Left lung (tissue), 10 donors: ENCODE results near the gene MEPE. TPM values are rescaled to one million over a fixed set of nuclear protein-coding genes. Genes with fewer than 3 reads are reported as not detected.
A peak's percentile ranks its signal among the peaks of the same experiment; 100 is the strongest.

Experiments
- ATAC-seq: fragments of 200-7000 bp; cut with Tn5 transposase; one replicate; pipeline ENCODE4 v1.9.1; 2020; ENCODE audit warnings: moderate library complexity
- DNase-seq, 4 donors: peaks; one replicate each; pipeline ENCODE4 v3.0.0-alpha.2; 2013 to 2020
- H3K27ac ChIP-seq, 2 donors: fragments of 200-600 bp; sonication (generic) in 1 of 2; one replicate each; pipeline versions ENCODE4 v1.5.0 to v1.8.0; 2020 to 2021
- H3K27me3 ChIP-seq, 2 donors: fragments of 200-600 bp; sonication (generic) in 1 of 2; one replicate each; pipeline versions ENCODE4 v1.5.0 to v1.8.0; 2020 to 2021
- H3K36me3 ChIP-seq, 2 donors: fragments of 200-600 bp; sonication (generic) in 1 of 2; one replicate each; pipeline versions ENCODE4 v1.5.0 to v1.8.0; 2020 to 2021
- H3K4me1 ChIP-seq, 2 donors: fragments of 200-600 bp; one replicate each; pipeline ENCODE4 v1.8.0; 2021
- H3K4me3 ChIP-seq, 2 donors: fragments of 200-600 bp; sonication (generic) in 1 of 2; one replicate each; pipeline versions ENCODE4 v1.5.0 to v1.8.0; 2020 to 2021; ENCODE audit warnings: mild to moderate bottlenecking in 1 of 2
- H3K9me3 ChIP-seq, 2 donors: fragments of 200-600 bp; sonication (generic) in 1 of 2; one replicate each; pipeline versions ENCODE4 v1.5.0 to v1.8.0; 2020 to 2021
- intact Hi-C, 2 donors: fragments of 100-400 bp; cut with DNase I; formaldehyde crosslinking; loops; one replicate each; pipeline versions ENCODE4 v1.11.2 to v1.14.2; 2022
- polyA plus RNA-seq, 6 donors: library from polyadenylated mRNA; unstranded; fragments of 120-200 nt; gene quantifications; one replicate each; pipeline ENCODE4 v1.2.1, GENCODE V29; 2013; ENCODE audit not compliant: insufficient read length in 6 of 6
- total RNA-seq, 2 donors: library from RNA; stranded (reverse); fragmentation: NEBNext Ultra II Directional; extraction: Animal tissue kit (Norgen Biotek cat#: 25700); gene quantifications; one replicate each; pipeline ENCODE4 v1.2.1, GENCODE V29; 2021
- TF ChIP-seq, protein P1 (sequence below), 2 donors: fragments of 200-600 bp; sonication (generic) in 1 of 2; IDR thresholded peaks; one replicate each; pipeline versions ENCODE4 v1.5.0 to v1.8.0; 2021; ENCODE audit warnings: antibody characterized with exemption in 2 of 2
- donor health status: DM: no; HTN: yes; CAD: no.
- donor health status: DM: no; HTN: no; CAD: no.

Gene MEPE
- total and polyA plus RNA-seq, 8 donors: 0.37 to 0.88 (median 0.66) TPM; not detected in 2

DNA sequence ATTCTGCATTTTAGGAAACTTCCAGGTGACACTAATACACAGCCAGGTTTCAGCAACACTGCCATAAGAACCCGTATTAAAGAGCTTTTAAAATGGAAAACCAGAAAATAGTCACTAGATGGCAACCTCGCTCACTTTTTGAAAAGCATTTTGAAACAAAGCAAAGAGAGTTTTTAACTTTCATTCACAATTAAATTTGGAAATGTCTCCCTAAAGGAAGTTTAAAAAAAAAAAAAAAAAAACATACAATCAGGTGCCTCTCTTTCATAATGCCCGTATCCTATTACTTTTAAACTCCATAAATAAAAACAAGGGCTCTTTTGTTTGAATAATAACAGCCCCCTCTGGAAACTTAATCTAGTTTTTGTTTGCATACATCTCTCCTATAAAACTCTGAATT, 20.3 kb downstream of the MEPE start:
- TF ChIP-seq, protein P1, sequence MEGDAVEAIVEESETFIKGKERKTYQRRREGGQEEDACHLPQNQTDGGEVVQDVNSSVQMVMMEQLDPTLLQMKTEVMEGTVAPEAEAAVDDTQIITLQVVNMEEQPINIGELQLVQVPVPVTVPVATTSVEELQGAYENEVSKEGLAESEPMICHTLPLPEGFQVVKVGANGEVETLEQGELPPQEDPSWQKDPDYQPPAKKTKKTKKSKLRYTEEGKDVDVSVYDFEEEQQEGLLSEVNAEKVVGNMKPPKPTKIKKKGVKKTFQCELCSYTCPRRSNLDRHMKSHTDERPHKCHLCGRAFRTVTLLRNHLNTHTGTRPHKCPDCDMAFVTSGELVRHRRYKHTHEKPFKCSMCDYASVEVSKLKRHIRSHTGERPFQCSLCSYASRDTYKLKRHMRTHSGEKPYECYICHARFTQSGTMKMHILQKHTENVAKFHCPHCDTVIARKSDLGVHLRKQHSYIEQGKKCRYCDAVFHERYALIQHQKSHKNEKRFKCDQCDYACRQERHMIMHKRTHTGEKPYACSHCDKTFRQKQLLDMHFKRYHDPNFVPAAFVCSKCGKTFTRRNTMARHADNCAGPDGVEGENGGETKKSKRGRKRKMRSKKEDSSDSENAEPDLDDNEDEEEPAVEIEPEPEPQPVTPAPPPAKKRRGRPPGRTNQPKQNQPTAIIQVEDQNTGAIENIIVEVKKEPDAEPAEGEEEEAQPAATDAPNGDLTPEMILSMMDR (IDR thresholded peaks at IDR 0.05): peak; percentile 25 to 45
- no peaks in the 10 kb centered on the region for H3K27me3 ChIP-seq
- no peaks in the 10 kb centered on the region for H3K36me3 ChIP-seq
- H3K27ac ChIP-seq: no peak overlapping the region
- peaks cover 0 to 51% of the 10 kb centered on the region in 2 donors for H3K4me1 ChIP-seq
- DNase-seq (peak in 1 of 4 donors; percentile 62), ATAC-seq (peak; percentile 32)
- H3K9me3 ChIP-seq: no peaks in the 10 kb centered on the region
- H3K4me3 ChIP-seq: no peak overlapping the region
- intact Hi-C loops: loop anchor here in 1 of 2 donors (2.0 to 10.0 kb wide), 2 partner anchors 120 to 352 kb away; no protein-coding TSS in a partner anchor

DNA sequence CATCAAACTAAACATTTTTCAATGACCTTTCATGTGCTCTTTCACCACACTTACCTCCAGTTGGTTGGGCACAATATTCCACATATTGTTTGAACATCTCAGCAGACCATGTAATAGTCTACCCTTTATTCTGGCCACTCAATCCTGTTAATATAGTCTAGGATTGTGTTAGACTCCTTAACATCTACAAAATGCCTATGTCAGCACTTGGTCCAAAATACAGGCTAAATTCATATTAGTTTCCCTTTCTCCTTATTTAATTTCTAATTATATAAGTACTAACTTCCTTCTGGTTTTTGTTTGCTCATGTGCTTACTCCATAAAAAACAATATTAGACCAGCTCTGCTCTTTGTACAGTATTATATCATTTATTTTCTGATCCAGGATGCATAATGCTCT, 21.1 kb downstream of the MEPE start:
- Histone ChIP-seq H3K27me3 (no peaks in the 10 kb centered on the region), H3K36me3 (no peaks in the 10 kb centered on the region), H3K4me3 (no peak overlapping the region), H3K27ac (no peak overlapping the region), H3K9me3 (no peaks in the 10 kb centered on the region), H3K4me1 (peaks cover 0 to 44% of the 10 kb centered on the region in 2 donors)
- TF ChIP-seq, protein P1 (IDR thresholded peaks at IDR 0.05): no peak
- intact Hi-C loops: loop anchor here in 1 of 2 donors (2.0 to 10.0 kb wide), 2 partner anchors 119 to 351 kb away; no protein-coding TSS in a partner anchor
- no peak for DNase-seq
- no peak for ATAC-seq

DNA sequence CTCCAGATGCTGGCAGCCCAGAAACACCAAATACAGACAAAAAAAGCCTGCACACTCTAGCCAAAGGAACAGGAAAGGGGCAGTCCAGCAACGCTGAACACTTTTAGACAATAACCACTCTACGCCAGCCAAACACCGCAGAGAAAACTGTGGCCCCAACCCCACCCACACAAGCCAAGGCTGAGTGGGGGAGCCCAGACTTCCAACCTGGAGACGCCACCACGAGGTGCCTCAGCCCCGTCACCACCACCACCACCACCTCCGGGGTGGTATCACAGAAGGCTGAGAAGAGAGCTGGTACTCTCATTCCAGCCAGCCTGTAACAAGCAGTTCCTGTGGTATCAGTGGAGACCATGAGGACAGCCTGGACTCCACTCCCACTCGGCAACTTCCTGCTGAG, 22.8 kb downstream of the MEPE start:
- TF ChIP-seq, protein P1 (IDR thresholded peaks at IDR 0.05): no peak
- DNase-seq: no peak
- no peak overlapping the region for H3K27ac ChIP-seq
- H3K4me3 ChIP-seq: no peak overlapping the region
- ATAC-seq: no peak
- H3K36me3 ChIP-seq: no peaks in the 10 kb centered on the region
- intact Hi-C loops: loop anchor here in 1 of 2 donors (10.0 kb wide), 1 partner anchor 349 kb away; no protein-coding TSS in a partner anchor
- peaks cover 0 to 27% of the 10 kb centered on the region in 2 donors for H3K4me1 ChIP-seq
- H3K9me3 ChIP-seq: no peaks in the 10 kb centered on the region
- H3K27me3 ChIP-seq: no peaks in the 10 kb centered on the region

DNA sequence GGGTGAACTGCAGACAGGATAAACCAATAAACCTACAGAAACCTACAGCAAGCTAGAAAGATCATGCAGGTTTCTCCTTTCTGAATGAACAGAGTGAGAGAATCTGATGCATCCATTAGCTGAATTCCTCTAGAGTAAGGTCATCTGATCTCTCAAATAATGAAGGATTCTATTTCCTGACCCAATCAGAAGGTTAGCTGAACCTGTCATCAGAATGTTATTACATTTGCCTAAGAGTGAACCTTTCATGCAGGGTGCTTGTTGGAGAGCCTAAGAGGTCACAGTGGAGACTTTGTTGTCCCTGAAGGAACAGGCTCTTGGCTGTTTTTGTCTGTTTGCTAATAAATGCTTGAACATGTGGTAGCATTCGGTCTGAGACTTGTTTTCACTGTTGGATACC, 24.0 kb downstream of the MEPE start:
- Histone ChIP-seq H3K4me3 (no peak overlapping the region), H3K4me1 (peaks cover 0 to 24% of the 10 kb centered on the region in 2 donors), H3K27ac (no peak overlapping the region), H3K36me3 (no peaks in the 10 kb centered on the region), H3K9me3 (no peaks in the 10 kb centered on the region), H3K27me3 (no peaks in the 10 kb centered on the region)
- DNase-seq: no peak
- ATAC-seq: no peak
- TF ChIP-seq, protein P1 (IDR thresholded peaks at IDR 0.05): no peak
- intact Hi-C loops: loop anchor here in 1 of 2 donors (10.0 kb wide), 1 partner anchor 348 kb away; no protein-coding TSS in a partner anchor

DNA sequence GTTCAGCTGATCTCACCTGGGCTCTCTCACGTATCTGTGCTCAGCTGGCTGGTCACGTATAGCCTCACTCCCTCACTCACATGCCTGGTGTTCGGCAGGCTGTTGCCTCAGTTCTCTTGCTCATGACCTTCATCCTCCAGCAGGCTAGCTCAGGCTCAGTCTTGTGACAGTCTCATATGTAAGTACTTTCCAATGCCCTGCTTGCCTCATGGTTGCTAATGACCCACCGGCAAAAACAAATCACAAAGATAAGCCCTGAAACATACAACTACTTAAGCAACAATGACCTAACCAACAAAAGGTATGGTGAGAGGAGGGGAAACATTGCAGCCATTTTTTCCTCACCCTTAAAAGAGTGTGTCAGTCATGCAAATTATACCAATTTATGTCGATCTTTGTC, 25.0 kb downstream of the MEPE start:
- no peak overlapping the region for H3K27ac ChIP-seq
- DNase-seq: no peak
- H3K36me3 ChIP-seq: no peaks in the 10 kb centered on the region
- H3K4me3 ChIP-seq: no peak overlapping the region
- peaks cover 0 to 15% of the 10 kb centered on the region in 2 donors for H3K4me1 ChIP-seq
- no peak for ATAC-seq
- TF ChIP-seq, protein P1 (IDR thresholded peaks at IDR 0.05): no peak
- H3K27me3 ChIP-seq: no peaks in the 10 kb centered on the region
- intact Hi-C loops: loop anchor here in 1 of 2 donors (10.0 kb wide), 1 partner anchor 347 kb away; no protein-coding TSS in a partner anchor
- H3K9me3 ChIP-seq: no peaks in the 10 kb centered on the region
